M059J (cell line): ENCODE results near the gene SKI. TPM values are rescaled to one million over a fixed set of nuclear protein-coding genes. Genes with fewer than 3 reads are reported as not detected.

ENCODE experiments used
- DNase-seq: peaks from one replicate; pipeline ENCODE4 v3.0.0-alpha.2; 2012; ENCODE audit warnings: low read depth
- total RNA-seq: library from RNA; depleted of rRNA; stranded (reverse); fragments of >200 nt; shearing (Covaris generic); gene quantifications from 2 replicates; pipeline ENCODE4 v1.2.3, GENCODE V29; 2014

The SKI gene
- total RNA-seq, 1 experiment from 2014 or later = 13.8 TPM

- DNase-seq = no peak
Measured at GRCh38 chr1:2194319-2194897, 33.7 kb upstream of the SKI start, which contains the start of gene FAAP20. Gene FAAP20, minus strand, starts transcription at chr1:2194772. Its CDS starts 23 bp downstream, at chr1:2194749.

GRCh38 chr1:2194898-2195673, 33.0 kb upstream of the SKI start:
- DNase-seq = peak; percentile 86

GRCh38 chr1:2195785-2196184, 32.3 kb upstream of the SKI start:
- DNase-seq = no peak

DNA sequence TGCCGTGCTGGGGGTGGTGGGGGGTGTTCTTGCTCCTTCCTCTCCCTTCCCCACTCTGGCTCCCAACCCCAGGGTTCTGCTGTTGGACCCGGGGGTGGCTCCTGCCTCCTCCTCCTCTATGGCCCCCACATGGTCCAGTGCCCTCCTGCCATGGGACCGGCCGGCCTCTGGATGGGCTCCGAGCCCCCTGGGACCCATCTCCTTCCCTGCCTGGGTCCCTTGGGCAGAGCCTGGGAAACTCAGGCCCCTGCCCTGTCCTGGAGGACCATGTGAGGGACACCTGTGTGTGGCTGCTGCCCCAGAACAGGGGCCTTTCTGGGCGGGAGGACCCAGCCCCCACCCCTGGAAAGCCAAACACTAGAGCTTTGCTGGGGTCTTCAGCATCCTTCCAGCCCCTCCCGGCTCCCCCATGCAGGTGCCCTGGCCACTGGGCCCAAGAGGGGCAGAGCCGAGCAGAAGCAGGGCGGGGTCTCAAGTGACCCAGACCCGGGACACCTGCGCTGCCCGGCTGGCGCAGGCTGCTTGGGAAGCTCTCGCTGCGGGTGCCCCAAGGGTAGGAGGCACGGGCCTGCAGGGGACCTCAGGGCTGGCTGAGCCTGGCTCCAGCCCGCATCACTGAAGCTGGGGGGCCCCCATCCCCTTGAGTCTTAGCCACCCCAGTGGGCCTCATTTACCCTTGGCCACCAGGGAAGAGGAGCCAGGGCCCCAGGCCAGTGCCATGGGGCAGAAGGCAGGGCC, 31.0 kb upstream of the SKI start:
- DNase-seq = no peak

GRCh38 chr1:2197707-2198165, 30.4 kb upstream of the SKI start:
- DNase-seq = no peak

- DNase-seq = no peak
Measured at GRCh38 chr1:2198571-2198970, 29.5 kb upstream of the SKI start.

GRCh38 chr1:2199042-2199810, 28.9 kb upstream of the SKI start:
- DNase-seq = no peak

- no peak for DNase-seq
Measured at GRCh38 chr1:2200308-2200943, 27.7 kb upstream of the SKI start.

DNA sequence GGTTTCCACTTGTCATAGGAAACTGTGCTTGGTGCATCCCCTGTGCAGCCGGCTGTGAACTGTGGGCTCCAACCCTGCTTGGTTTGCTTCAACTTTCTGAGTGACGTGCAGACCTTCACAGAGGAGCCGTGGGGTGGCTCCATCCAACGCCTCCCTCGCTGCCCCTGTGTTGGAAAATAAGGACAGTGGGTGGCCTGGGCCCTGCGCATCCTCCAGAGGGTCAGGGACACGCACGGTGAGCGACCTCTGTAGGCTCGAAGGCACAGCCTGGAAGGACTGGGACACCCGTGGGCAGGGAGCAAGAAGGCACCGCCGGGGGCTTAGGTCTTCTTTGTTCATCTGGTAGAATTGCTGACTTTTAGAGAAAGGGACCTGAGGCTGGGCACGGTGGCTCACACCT, 27.1 kb upstream of the SKI start:
- no peak for DNase-seq

DNA sequence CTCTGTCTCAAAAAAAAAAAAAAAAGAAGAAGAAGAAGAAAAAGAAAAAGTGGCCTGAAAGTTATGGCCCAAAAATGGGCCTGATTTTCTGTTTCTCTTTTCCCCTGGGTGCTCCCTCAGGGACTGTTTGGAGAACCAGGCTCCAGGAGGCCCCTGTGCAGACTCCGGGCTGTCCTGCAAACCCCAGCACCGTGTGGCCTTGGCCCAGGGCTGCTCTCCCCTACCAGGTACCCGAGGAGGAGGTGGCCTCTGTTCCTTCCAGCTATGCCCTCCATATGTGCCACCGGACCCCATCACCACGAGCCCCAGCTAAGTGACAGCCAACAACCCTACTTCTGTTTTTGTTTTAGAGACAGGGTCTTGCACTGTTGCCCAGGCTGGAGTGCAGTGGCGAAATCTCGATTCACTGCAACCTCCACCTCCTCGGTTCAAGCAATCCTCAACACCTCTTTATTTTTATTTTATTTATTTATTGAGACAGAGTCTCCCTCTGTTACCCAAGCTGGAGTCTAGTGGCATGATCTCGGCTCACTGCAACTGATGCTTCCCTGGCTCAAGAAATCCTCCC, 26.0 kb upstream of the SKI start:
- no peak for DNase-seq

GRCh38 chr1:2202843-2203601, 25.1 kb upstream of the SKI start:
- DNase-seq = no peak

DNA sequence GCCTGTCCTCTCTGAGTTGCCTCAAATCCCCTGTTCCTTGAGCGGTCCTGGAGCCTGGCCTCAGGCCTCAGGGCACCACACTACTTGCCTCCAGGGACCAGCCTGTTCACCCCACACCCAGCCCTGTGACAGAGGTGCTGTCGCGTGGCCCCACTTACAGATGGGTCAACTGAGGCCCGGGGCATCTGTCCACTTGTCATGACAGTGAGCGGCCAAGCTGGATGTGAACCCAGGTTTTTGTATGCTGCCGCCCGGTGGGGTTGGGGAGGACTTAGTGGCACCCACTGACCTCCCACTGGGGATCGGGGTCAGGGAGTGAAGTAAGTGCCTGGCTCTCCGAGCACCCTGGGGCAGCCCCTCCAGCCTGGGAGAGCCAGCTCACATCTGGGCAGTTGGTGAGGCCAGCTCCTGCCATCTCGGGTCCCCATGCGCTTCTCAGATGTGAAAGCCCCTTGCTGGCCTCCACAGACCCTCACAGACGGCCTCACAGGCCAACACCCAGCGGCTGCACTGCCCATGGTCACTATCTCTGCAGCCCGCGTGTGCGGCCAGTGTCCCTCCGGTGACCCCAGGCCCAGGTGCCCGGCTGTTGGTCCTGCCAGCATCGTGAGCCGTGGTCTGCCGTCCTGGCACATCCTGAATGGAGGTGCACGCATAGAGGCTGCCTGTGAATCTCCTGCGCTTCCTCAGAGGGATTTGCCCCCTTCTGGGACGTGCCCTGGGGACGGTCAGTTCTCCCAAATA, 24.3 kb upstream of the SKI start:
- DNase-seq = no peak

DNA sequence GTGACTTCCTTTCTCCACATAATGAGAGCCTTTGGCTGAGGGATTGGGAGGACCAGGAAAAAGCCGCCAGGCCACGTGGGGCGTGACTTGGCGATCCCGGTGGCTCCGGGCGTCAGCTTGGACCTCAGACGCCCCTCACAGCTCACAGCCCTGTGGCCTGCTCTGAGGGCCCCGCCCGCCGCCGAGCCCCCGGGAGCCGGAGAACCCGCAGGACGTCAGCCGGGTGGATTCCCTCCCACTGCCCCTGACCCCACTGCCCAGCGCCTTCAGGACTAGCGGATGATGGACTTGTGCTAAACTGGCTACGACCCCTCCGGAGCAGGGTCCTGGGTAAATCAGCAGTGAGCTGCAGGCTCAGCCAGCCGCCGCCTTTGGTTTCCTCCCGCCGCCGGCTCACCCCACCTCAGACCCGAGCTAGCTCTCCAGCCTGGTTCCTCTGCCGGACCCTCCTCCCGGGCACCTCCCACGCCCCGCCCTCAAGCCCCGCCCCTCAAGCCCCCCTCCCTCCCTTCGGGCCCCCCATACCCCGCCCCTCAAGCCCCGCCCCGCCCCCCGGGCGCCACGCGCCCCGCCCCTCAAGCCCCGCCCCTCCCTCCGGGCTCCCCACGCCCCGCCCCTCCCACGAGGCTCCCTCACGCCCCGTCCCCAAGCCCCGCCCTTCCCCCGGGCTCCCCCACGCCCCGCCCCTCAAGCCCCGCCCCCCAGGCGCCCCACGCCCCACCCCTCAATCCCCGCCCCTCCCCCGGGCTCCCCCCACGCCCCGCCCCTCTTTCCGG, 23.5 kb upstream of the SKI start:
- peak; percentile 27 for DNase-seq

GRCh38 chr1:2205191-2205952, 22.7 kb upstream of the SKI start:
- DNase-seq = peak; percentile 58

DNA sequence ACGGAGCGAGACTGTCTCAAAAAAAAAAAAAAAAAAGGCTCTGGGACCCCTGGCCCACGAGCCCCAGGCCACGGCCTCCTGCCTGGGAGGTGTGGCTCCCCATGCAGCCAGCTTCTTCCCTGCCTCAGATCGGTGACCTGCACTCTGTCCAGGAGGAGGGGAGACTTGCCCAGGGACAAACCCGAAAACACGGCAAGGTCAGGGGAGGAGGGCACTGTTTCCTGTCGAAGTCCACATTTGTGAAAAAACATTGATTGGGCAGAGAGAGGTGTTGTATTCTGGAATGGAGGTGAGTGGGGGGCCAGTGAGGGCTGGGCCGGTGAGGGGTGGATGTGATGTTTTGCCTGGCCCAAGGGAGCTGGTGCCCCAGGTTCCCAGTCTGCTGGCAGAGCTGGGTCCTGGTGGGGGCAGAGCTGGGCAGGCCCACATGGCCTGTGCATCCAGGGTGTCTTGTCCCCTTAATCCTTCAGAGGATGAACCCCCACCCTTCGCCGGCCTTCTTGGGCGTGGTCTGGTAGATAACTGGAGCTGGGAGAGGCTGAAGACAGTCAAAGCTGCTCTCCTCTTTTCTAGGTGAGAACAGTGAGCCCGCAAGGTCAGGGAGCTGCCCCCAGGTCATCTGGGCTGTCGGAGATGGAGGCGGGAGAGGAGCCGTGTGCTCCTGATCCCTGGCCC, 21.2 kb upstream of the SKI start:
- no peak for DNase-seq

- peak; percentile 95 for DNase-seq
Measured at GRCh38 chr1:2208309-2209239, 19.5 kb upstream of the SKI start.
